ENCODE measurements around the gene RPL22.

- TF ChIP-seq CTCF (conservative IDR thresholded peaks at IDR 0.05 in 1 of 2, IDR thresholded peaks at IDR 0.05 in 1 of 2; ENCODE audit: extremely low read depth in 1 of 2, insufficient read depth in 1 of 2, low read depth in 1 of 2, low read length in 2 of 2) (no peak), EZH2 (IDR thresholded peaks at IDR 0.05; ENCODE audit: borderline replicate concordance, low read length) (no peak)
Observed at GRCh38 chr1:6210591-6211355, 11.4 kb upstream of the RPL22 start.
